NCI-H2227 treated with DMSO at 0.1 percent for 48 hours (cell line): ENCODE results near the gene OR2L3.
"Not testable (repeated sequence)": the region's sequence is repeated elsewhere in the genome, so short reads cannot be mapped to it uniquely, and the experiment has no call there.

Experiments used
- DNase-seq: peaks from one replicate; lab custom pipeline; 2025; lab: John Stamatoyannopoulos, UW

OR2L3 gene, protein sequence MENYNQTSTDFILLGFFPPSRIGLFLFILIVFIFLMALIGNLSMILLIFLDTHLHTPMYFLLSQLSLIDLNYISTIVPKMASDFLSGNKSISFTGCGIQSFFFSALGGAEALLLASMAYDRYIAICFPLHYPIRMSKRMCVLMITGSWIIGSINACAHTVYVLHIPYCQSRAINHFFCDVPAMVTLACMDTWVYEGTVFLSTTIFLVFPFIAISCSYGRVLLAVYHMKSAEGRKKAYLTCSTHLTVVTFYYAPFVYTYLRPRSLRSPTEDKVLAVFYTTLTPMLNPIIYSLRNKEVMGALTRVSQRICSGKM

GRCh38 chr1:248046536-248046935 is at the start of gene OR2L3:
Gene OR2L3 (plus strand): TSS chr1:248046836. CDS start chr1:248060682, 13,846 bp downstream.
- no peak for DNase-seq

DNA sequence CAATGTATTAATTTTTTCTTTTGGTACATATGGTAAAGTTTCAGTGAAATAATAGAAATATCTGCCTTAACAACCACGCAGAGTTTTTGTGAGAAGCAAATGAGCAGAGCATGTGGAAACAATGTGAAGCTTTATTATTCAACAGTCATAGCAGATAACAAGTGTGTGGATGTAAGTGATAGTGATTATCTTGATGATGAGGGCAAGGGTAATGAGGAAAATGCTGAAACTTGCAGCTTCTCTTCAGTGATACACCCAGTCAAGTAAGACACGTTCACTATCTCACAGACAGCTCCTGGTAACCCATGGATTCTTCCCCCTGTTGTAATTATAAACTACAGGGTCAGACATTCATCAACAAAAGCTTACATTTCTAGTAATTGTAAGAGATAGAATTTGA is 47.8 kb upstream of the OR2L3 start:
- no peak for DNase-seq

GRCh38 chr1:248000169-248000568 is 46.5 kb upstream of the OR2L3 start:
- no peak for DNase-seq

GRCh38 chr1:248007778-248008177 is 38.9 kb upstream of the OR2L3 start:
- DNase-seq = no peak

GRCh38 chr1:248009681-248010080 is 37.0 kb upstream of the OR2L3 start:
- DNase-seq = no peak

DNA sequence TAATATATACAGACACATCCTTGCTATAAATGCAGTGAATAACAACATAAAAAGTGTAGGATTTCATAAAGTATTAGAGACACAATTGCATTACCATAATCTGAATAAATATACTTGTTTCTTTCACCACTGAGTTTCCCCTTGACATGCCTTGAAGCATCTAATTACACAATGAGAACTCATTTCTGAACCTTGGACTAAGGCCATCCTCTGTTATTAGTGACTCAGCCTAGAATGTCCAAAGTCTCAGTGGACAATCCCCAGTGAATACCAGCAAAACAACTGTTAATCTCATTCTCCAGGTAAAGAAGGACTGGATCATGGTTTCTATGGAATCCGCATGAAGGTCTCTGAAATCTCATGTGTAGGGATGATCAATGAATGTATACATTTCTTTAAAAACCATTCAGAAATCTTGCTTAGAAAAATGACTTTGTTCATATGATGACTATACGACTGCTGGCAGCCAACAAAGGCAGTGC is 33.4 kb upstream of the OR2L3 start, which contains the start of gene OR2L5:
Gene OR2L5, plus strand, starts transcription at position 432 of the 482 bp plus-strand sequence. CDS start 8,288 bp downstream, outside the sequence.
- no peak for DNase-seq

DNA sequence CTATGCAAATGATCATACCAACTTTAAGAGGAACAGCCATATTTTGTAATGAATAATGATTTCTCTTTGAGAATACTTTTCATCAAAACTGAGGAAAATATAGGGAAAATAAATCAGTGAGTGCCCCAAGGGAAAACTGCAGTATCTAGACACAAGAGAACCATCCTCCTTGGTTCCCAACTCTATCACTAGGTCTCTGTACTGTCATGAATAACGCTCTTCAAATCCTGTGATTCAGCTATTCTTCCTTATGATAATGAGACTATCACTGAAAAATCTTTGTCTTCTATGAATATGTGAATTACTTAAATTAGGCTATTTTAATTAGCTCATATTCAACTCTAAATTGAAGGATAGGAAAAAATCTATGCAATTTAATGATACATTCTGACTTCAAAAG is 30.8 kb upstream of the OR2L3 start:
- DNase-seq = no peak

- DNase-seq = no peak
Measured at GRCh38 chr1:248029770-248030169, 16.9 kb upstream of the OR2L3 start, which contains the start of gene OR2L2. Gene OR2L2 (plus strand): TSS chr1:248030070. CDS start chr1:248038268, 8,198 bp downstream.

DNA sequence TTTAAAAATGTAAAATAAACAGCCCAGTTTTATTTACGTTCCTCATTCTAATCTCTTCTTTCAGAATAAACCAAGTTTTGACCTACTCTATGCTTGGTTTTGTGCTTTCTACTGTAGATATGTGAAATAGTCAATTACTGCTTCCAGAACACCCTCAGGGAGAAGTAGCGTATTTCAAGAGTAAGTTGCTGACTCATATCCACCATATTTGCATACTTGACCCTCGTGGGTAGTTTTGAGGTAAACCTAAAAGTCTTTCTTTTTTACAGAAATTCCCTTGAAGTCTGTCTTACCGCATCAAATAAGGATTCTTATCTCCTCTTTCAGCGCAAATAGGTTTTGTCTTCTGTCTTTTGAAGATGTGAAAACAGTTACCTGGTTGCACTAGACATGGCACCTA is 1.4 kb upstream of the OR2L3 start:
- no peak for DNase-seq

DNA sequence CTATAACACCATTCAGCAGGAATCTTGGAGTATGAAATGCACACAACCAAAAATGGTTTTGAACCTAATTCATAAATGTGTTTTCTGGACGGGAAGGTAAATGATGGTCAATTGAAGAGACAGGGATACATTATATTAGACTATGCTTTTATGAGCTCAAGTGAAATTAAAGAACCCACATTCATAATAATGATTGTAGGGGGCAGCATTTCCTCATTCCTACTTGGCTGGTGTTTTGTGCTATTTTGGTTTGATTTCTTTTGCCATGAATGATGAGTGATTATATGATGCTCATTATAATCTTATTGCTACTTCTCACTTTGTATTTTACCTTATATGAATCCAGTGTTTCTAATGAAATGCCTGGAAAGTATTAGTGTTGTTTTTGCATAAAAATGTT is 372 bp downstream of the OR2L3 start:
- DNase-seq = no peak

GRCh38 chr1:248054671-248055070 is 8.0 kb downstream of the OR2L3 start:
- DNase-seq = no peak

GRCh38 chr1:248055261-248055660 is 8.6 kb downstream of the OR2L3 start:
- DNase-seq = no peak

GRCh38 chr1:248065071-248065470 is 18.4 kb downstream of the OR2L3 start:
- DNase-seq = no peak

DNA sequence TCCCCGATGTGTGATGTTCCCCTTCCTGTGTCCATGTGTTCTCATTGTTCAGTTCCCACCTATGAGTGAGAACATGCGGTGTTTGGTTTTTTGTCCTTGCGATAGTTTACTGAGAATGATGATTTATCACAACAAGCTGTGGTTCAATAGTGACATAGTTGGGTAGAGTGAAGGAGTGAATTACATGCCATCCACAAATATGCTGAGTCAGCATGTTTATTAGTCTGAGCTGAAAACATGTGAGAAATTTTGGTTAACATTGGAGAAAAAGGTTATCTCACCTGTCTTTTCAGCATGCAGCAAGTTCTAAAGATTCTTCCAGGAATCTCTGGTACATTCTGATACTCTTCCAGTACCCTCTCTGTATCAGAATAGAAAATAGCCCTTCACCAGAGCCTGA is 19.0 kb downstream of the OR2L3 start:
- DNase-seq = no peak

- not testable (repeated sequence) for DNase-seq
Measured at GRCh38 chr1:248083864-248084263, 37.2 kb downstream of the OR2L3 start.

DNA sequence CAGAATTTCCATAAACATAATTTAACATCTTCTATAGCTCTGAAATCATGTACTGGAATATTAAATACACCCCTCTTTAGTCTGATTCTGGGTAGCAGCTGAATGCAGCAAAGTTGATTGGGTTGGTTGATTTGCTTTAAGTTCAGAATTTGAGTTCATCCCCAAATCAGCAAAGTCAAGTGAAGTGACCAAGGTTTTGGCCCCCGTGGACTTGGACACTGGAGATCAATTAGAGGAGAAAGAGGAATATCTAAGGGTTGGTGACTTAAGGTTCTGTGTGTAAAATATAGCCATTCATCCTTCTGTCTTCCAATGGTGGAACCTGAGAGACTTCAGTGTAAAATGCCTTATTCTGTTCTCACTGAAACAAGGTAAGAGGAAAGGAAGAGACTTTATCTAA is 48.2 kb downstream of the OR2L3 start, which contains the start of gene OR2L13:
Gene OR2L13, plus strand, starts transcription at position 301 of the 400 bp plus-strand sequence. CDS start 4,192 bp downstream, outside the sequence.
- DNase-seq = no peak

DNA sequence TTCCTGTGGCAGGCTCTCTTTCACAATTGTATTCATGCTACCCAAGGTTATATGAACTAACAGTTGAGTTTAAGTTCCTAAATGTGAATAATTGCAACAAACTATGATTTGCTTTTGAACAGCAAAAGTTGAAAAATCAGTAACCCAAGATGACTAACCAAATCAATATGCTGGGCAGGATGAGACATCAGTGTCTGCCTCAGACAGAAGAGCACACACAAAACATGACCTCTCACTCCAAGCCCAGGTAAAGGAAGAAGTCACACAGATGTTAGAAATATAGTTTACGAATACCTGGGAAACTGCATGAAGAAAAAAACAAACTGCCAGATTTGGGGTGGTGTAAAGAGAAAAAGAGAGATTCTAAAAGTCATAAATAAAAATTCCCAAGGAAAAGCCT is 51.9 kb downstream of the OR2L3 start:
- DNase-seq = no peak

- DNase-seq = no peak
Measured at GRCh38 chr1:248102847-248103246, 56.2 kb downstream of the OR2L3 start.

- DNase-seq = no peak
Measured at GRCh38 chr1:248111157-248111556, 64.5 kb downstream of the OR2L3 start.
